Muscle of arm (tissue), 12 donors: ENCODE results near the gene PRKCZ. TPM values are rescaled to one million over a fixed set of nuclear protein-coding genes. Genes with fewer than 3 reads are reported as not detected.

Experiments used
- DNase-seq: peaks from one replicate; pipeline ENCODE4 v3.0.0-alpha.2; 2013
- polyA plus RNA-seq, 12 donors: library from polyadenylated mRNA; unstranded; fragments of 120-200 nt; gene quantifications; one replicate each; pipeline ENCODE4 v1.2.1, GENCODE V29; 2013; ENCODE audit not compliant: insufficient read length in 12 of 12

Gene PRKCZ
- polyA plus RNA-seq, 12 donors, result 4.2 to 15.0 (median 6.3) TPM; not detected in 1

DNA sequence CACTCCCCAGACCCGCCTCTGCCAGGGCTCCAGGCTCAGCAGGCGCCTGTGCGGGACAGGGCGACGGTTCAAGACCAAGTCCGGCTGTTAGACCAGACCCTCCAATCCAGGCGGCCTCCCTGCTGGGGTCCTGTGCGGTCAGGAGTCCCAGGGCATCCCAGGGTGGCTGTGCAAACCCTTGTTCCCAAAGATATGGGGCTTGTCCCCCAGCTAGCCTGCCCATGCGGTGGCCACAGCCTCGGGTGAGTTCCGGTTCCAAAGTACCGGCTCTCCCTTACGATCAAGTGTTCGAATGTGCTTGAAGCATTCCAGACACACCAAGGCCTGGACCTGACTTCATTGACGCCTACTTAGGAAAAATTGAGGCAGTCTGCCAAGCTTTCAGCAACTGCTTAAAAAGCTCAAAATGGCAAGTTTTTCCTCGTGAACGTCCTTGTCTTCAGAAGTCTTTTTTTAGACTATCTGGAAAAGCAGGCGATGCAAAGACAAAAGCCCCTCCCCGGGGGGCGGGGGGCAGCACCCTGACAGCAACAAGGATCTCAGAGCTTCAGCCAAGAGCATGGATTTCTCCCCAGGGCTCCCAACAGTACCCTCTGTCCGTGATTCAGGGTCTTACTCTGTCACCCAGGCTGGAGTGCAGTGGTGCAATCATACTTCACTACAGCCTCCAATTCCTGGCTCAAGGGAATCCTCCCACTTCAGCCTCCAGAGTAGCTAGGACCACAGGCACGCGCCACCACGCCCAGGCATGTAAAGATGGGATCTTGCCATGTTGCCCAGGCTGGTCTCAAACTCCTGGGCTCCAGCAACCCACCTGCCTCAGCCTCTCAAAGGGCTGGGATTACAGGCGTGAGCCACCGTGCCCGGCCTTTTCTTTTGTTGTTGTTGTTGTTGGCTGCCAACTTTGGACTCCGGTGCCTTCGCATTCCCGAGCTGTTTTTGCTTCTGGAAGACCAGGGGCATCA lies 142.1 kb downstream of the PRKCZ start:
- peak; percentile 75 for DNase-seq

DNA sequence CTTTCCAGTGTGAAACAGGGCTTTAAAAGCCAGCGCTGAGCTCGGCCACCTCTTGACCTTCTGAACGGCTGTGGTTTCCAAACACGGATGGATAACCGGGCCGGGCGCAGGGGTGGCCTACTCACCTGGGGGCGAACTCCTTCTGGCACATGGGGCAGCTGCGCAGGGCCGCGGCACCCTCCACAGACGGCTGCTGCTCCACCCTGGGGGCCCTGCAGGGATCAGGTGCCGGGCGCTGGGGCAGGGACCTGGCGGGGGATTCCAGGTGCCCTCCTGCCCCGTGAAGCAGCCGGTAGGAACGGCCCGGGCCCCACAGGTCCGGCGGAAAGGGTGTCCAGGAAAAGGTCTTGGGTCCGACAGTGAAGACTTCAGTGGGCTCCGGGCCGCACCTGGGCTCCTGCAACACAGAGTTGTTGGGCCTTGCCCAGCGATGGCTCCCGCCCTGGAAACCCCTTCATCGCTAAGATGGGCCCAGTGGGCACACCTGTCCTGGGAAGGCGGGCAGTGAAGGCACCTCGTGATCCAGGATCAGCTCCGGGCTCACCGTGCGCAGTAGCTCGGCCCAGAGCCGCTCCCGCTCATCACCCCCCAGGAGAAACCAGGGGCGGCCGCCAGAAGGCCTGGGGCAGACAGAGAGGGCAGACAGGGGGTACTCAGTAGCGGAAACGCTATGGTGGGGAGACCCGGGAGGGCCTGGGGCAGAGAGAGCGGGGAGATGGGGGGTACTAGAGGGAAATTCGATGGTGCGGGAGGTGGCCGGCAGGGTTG lies 143.5 kb downstream of the PRKCZ start:
- no peak for DNase-seq

GRCh38 chr1:2194319-2194897 lies 144.2 kb downstream of the PRKCZ start, which contains the start of gene FAAP20:
Gene FAAP20, minus strand, starts transcription at chr1:2194772. Its CDS starts 23 bp downstream, at chr1:2194749.
- no peak for DNase-seq

GRCh38 chr1:2194898-2195673 lies 144.9 kb downstream of the PRKCZ start:
- DNase-seq, result peak; percentile 91

DNA sequence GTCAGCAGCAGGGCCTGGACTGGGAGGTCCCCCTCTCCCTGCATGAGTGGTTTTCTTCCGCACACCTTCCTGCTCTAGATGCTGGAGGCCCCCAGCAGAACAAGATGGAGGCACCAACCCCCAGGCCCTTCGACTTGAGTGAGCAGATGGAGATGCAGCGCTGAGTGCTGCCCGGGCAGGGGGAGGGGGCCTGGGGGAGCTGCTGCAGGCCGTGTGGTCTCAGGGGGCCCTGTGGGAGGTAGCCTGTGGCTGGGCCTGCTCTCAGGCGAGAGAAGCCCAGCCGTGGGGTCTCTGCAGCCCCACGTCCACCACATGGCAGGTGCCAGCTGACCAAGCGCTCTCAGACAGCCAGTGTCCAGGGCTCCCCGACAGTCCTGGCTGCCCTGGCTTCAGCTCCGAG lies 145.6 kb downstream of the PRKCZ start:
- DNase-seq, result no peak

GRCh38 chr1:2196901-2197638 lies 146.9 kb downstream of the PRKCZ start:
- no peak for DNase-seq

DNA sequence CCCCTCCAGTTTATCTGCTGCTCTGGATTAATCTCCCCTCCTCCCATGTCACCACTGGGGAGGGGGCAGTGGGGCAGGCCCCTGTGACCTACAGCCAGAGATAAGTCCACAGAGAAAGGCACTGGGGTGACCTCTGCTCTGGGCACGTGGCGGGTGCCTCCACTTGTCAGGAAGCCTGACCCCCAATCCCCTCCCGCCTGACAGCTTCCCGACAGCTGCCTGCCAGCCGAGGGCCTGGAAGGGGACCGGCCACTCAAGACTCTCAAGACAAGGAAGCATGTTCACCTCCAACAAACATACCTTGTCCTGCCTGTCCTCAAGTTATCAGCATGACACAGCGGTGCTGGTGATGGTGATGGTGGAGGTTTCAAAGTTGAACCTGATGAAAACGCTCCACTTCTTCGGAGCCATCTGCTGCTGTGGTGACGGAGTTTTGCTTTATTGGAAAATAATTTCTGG lies 147.5 kb downstream of the PRKCZ start:
- DNase-seq, result no peak

DNA sequence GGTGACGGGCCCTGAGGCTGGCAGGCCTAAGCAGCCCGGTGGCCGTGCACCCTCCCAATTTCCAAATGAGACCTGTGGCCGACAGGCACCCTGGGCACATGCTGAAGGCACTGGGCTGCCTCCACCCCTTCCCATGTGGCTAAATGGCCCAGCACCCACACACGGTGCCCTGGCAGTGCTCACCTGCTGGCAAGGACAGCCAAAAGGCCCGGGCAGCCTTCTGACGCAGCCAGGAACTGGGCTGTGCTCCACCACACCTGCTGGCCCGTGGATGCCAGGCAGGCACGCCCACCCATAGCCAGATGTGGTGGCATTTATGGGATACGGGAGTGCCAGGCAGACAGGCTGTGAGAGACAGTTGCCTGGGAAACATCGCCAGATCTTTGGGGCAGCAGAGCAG lies 148.4 kb downstream of the PRKCZ start:
- DNase-seq, result no peak

- peak; percentile 85 for DNase-seq
These were observed 149.0 kb downstream of the PRKCZ start for GRCh38 chr1:2199042-2199810.

GRCh38 chr1:2200308-2200943 lies 150.2 kb downstream of the PRKCZ start:
- no peak for DNase-seq

DNA sequence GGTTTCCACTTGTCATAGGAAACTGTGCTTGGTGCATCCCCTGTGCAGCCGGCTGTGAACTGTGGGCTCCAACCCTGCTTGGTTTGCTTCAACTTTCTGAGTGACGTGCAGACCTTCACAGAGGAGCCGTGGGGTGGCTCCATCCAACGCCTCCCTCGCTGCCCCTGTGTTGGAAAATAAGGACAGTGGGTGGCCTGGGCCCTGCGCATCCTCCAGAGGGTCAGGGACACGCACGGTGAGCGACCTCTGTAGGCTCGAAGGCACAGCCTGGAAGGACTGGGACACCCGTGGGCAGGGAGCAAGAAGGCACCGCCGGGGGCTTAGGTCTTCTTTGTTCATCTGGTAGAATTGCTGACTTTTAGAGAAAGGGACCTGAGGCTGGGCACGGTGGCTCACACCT lies 150.9 kb downstream of the PRKCZ start:
- no peak for DNase-seq

DNA sequence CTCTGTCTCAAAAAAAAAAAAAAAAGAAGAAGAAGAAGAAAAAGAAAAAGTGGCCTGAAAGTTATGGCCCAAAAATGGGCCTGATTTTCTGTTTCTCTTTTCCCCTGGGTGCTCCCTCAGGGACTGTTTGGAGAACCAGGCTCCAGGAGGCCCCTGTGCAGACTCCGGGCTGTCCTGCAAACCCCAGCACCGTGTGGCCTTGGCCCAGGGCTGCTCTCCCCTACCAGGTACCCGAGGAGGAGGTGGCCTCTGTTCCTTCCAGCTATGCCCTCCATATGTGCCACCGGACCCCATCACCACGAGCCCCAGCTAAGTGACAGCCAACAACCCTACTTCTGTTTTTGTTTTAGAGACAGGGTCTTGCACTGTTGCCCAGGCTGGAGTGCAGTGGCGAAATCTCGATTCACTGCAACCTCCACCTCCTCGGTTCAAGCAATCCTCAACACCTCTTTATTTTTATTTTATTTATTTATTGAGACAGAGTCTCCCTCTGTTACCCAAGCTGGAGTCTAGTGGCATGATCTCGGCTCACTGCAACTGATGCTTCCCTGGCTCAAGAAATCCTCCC lies 151.9 kb downstream of the PRKCZ start:
- no peak for DNase-seq

GRCh38 chr1:2202843-2203601 lies 152.8 kb downstream of the PRKCZ start:
- no peak for DNase-seq

DNA sequence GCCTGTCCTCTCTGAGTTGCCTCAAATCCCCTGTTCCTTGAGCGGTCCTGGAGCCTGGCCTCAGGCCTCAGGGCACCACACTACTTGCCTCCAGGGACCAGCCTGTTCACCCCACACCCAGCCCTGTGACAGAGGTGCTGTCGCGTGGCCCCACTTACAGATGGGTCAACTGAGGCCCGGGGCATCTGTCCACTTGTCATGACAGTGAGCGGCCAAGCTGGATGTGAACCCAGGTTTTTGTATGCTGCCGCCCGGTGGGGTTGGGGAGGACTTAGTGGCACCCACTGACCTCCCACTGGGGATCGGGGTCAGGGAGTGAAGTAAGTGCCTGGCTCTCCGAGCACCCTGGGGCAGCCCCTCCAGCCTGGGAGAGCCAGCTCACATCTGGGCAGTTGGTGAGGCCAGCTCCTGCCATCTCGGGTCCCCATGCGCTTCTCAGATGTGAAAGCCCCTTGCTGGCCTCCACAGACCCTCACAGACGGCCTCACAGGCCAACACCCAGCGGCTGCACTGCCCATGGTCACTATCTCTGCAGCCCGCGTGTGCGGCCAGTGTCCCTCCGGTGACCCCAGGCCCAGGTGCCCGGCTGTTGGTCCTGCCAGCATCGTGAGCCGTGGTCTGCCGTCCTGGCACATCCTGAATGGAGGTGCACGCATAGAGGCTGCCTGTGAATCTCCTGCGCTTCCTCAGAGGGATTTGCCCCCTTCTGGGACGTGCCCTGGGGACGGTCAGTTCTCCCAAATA lies 153.6 kb downstream of the PRKCZ start:
- DNase-seq, result no peak

DNA sequence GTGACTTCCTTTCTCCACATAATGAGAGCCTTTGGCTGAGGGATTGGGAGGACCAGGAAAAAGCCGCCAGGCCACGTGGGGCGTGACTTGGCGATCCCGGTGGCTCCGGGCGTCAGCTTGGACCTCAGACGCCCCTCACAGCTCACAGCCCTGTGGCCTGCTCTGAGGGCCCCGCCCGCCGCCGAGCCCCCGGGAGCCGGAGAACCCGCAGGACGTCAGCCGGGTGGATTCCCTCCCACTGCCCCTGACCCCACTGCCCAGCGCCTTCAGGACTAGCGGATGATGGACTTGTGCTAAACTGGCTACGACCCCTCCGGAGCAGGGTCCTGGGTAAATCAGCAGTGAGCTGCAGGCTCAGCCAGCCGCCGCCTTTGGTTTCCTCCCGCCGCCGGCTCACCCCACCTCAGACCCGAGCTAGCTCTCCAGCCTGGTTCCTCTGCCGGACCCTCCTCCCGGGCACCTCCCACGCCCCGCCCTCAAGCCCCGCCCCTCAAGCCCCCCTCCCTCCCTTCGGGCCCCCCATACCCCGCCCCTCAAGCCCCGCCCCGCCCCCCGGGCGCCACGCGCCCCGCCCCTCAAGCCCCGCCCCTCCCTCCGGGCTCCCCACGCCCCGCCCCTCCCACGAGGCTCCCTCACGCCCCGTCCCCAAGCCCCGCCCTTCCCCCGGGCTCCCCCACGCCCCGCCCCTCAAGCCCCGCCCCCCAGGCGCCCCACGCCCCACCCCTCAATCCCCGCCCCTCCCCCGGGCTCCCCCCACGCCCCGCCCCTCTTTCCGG lies 154.4 kb downstream of the PRKCZ start:
- peak; percentile 82 for DNase-seq

DNA sequence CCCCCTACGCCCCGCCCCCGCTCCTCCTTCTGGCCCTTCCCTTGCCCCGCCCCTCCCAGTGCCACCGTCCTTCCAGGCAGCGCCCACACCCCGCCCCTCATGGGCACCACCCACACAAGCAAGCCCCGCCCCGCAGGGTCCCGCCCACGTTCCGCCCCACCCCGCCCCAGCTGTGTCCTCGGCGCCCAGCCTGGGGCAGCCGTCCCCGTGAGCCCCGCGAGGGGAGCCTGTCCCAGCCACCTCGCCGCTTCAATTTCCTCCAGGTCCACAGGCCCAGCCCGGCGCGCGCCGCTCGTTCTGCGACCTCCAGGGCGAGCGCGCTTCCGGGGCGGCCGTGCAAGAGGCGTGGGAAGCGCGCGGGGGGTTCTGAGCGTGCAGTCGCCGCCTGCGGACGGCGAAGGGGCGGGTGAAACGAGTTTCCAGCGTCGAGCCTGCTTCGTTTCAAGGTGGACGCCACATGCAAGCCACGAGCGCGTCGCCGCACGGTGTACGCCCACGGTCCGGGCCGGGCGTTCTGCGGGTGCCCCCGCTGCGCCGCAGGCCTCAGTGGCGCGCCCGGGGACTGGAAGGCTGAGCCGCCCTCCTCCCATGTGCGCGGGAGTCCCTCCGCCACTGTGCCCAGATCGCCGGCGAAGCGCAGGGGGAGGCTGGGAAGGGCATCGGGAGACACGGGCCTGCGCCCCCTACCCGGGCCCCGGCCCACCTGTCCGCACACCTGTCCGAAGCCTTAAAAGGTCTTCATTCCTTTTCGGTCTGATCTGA lies 155.2 kb downstream of the PRKCZ start:
- DNase-seq, result peak; percentile 89
